HG03108 (cell line): Measurements from ENCODE around the gene TMEM69.
"Not testable (repeated sequence)": the region's sequence is repeated elsewhere in the genome, so short reads cannot be mapped to it uniquely, and the experiment has no call there.

Source experiments
- ATAC-seq: cut with Tn5 transposase; IDR thresholded peaks from one replicate; pipeline ENCODE4 v1.9.1; 2021; ENCODE audit warnings: moderate library complexity; ENCODE audit not compliant: unreplicated experiment

The TMEM69 gene

DNA sequence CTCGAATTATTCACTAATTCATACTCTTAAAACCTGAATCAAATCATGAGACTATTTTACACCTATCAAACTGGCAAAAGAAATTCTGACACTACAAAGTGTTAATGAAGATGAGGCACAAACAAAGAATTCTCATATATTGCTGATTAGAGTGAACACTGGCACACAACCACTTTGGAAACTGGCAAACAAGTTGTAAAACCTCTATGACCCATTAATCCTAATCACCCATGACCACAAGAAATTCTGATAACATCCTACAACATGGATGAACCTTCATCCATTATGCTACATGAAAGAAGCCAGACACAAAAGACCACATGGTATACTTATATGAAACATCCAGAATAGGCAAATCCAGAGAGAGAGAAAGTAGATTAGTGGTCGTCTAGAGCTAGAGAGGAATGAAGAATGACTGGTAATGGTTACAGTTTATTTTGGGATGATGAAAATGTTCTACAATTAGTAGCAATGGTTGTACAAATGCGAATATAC lies 10.2 kb upstream of the TMEM69 start:
- no peak for ATAC-seq

DNA sequence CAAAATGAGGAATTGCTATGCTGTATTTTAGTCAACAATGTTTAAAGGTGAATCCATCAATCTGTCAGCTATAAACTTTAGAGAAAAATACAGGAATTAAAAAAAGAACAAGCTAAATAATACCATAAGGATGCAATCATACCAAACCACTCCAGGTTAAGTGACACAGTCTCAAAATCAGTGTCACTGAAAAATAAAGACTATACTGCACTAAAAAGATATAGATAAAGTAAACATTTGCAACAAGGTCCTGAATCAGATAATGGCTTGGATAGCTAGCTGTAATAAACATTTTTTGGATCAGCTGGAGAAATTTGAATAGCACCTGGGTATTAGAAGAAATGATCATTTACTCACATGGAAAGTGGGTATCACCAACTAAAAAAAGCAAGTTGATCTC lies 9.5 kb upstream of the TMEM69 start:
- no peak for ATAC-seq

DNA sequence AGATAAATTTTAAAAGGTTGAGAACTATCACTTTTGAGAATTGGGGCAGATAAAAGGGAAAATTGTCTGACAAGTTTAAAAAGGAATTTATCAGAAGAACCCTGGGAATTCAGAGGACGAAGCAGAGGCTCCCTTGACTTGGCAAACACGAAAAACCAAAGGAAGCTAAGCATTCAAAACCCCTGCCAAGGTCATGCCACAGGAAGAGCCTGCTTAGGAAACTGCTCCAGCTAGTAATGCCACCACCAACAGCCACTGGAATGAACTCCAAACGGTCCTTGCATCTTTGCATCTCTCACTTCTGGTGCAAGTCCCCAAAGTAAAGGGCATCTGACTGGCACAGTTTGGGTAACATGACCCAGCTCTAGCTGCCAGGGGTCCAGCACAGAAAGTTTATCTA lies 8.9 kb upstream of the TMEM69 start:
- no peak for ATAC-seq

DNA sequence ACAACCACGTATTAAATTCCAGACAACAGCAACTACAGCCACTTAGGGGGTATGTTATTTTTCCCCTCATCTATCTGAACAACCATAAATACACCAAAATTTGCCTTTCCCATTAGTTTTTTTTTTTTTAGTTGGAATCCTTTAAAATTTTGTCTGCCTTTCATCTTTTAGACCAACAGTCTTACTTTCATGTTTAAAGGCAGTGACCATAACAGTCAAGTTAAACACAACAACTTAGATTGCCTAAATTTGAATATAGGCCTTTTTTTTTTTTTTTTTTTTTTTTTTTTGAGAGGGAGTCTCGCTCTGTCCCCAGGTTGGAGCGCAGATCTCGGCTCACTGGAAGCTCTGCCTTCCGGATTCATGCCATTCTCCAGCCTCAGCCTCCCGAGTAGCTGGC lies 5.0 kb upstream of the TMEM69 start:
- ATAC-seq: no peak

DNA sequence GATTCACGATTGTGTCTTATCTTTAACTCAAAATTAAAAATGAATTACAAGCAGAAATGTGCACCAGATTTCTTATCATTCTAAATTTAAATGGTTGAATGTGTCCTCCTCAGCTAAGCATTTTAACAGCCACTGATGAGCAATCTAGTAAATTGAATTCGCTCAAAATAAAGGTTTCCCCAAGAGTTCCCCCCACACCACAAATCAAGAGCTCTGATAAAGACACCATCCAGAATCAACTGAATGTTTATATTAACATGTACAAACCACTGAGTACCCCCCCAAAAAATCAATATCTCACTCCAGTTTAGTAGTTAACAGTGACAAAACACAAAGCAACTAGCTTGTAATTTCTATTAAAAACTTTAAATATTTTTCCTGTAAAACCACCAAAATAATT lies 3.6 kb upstream of the TMEM69 start:
- ATAC-seq: no peak

DNA sequence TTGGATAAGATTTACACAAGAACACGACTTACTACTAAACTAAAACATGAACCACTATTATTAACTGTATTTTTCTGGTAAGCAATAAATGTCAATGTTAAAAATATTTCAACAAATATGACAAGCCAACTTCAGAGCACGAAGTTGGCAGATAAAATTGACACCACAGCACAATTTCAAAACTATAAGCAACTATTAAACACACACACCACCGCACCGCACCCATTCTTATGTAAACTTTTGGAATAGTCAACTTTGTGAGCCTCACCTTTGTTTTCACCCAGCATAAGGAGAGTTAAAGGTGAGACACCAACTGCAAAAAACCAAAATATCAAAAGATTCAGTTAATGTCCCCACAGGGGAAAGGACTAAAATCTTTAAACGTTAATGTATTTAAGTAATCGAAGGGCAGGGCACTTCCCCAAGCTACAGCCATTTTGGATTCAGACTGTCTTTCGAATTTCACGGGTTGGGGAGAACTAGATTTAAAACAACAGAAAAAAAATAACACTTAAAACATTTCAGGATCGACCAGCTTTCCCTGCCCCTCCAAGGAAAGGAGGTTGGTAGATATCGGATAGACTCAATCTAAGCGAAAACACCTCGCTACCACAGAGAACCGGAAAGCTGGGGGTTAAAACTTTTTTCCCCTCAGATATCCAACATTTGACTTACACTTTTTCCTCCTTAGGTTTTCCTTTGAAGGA lies 2.5 kb upstream of the TMEM69 start:
- ATAC-seq: no peak

DNA sequence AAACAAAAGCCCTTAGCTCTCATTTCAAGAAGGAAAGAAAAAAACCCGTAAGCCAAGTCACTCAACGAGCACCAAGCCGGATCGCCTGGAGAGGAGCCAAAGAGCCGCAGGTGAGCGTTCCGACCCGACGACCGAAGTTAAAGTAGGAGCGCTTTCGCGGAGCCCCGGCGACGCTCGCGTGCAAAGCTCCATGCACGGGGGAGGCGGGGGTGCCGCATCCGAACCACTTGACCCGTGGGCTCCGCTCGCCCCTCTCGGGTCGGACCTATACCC lies 2.0 kb upstream of the TMEM69 start:
- peak; percentile 3 for ATAC-seq

DNA sequence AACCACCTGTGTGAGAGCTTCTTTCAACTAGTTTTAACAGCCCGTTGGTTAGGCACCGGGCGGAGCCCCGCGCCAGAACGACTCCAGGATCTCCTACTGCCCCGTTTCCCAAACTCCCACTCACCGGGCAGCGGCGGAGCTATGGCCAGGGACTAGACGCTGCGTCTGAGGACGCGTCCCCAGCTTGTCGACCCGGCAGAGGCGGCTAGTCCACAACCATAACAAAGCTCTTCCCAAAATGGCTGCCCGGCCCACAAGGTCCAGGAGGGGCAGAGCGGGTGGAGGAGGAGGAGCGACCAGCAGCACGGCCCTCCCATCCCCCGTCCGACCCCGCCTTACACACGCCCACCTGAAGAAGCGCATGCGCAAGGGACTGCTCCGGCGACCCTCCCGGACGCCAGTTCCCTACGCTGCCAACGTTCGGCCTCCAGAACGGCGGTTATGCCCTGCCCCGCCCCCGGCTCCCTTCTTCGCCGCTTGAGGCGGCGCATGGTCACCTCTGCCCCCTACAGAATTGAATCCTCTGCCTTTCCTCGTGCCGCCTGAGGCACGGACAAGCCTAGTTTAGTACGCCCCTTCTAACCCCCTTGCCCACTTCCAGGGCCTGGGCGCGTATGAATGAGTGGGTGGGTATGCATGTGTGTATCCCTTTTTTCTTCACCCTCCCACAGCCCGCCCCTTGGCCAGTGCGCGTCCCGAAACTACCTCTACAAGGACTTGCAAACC lies 1.5 kb upstream of the TMEM69 start, which contains the start of gene GPBP1L1:
GPBP1L1 (minus strand) TSS at position 246 of the 726 bp plus-strand sequence. CDS start 27,446 bp downstream, outside the sequence.
- peak; percentile 45 for ATAC-seq

DNA sequence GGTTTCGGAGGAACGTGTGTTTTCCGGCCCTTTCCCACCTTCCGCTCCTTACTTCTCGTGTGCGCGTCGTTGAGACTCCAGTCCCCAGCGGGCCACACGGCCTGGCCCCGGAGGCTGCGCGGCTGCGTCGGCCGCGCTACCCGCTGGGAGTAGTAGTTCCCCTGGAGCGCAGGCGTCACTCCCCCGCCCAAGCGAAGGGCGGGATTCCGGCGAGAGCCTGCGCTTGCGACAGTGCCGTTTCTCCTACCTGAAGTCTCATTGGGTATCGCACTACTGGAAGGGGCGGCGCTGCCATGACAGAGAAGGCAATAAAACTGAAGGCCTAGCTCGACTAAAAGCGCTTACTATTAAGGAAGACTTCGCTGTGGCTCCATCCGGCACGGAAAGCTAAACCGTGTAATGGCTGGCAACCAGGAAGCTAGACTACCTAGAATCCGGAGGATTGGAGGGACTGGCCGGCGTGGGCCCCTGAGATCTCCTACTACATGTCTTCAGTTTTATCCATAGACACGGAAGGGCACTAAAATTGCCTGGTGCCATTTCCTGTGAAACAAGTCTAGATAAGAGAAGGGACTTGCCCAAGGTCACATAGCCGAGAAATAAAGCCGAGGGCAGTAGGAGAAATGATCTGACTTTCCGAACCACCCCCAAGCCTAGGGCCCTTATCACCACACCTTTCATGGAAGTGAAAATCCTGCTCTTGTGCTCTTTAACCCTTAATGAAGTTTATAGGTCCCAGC lies 797 bp upstream of the TMEM69 start:
- peak; percentile 81 for ATAC-seq

DNA sequence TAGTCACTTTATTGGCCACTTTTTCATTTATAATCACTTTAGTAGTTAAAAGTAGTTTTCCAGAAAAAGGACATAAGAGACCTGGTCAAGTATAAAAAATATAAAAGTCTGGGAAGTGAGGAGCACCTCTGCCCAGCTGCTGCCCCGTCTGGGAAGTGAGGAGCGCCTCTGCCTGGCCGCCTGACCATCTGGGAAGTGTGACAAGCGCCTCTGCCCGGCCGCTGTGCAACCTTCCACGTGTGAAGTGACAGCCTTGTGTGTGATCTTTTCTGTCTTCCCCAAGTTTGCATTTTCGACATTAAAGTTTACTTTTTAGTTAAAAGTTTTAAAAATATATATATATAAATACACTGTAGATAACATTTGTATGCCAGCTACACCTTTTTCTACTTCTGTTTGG lies 5.8 kb downstream of the TMEM69 start:
- ATAC-seq: not testable (repeated sequence)

DNA sequence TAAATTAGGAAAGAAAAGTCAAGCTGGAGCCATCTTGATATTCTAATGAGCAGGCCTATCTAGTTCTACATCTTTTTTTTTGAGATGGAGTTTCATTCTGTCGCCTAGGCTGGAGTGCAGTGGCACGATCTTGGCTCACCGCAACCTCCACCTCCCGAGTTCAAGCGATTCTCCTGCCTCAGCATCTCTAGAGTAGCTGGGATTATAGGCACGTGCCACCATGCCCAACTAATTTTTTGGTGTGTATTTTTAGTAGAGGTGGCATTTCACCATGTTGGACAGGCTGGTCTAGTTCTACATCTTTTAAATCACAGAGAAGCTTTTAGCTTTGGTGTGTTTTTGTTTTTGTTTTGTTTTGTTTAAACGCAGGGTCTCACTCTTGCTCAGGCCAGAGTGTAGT lies 6.8 kb downstream of the TMEM69 start:
- no peak for ATAC-seq

DNA sequence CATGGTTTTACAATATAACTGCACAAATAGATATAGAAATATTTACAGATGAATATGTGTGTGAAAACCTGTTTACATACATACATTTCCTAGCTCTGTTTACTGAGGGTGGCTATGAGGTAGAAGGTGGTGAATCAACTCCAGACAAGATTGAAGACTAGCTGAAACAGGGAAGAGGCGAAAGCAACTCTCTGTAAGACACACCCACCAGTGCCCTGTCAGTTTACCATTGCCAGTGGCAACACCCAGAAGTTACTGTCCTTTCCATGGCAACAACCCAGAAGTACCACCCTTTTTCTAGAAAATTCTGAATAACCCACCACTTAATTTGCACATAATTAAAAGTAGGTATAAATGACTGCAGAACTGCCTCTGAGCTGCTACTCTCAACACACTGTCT lies 16.7 kb downstream of the TMEM69 start:
- ATAC-seq: no peak

DNA sequence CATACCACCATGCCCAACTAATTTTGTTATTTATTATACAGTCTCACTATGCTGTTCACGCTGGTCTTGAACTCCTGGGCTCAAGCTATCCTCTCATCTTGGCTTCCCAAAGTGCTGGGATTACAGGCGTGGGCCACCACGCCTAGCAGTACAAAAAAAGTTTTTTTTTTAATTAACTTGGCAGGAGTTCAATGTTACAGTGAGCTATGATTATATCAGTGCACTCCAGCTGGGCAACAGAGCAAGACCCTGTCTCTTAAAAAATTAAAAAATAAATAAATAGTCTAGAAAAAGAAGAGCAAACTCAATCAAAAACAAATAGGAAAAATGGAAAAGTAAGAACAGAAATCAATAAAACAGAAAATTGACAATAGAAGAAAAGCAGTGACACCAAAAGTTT lies 25.7 kb downstream of the TMEM69 start:
- no peak for ATAC-seq

DNA sequence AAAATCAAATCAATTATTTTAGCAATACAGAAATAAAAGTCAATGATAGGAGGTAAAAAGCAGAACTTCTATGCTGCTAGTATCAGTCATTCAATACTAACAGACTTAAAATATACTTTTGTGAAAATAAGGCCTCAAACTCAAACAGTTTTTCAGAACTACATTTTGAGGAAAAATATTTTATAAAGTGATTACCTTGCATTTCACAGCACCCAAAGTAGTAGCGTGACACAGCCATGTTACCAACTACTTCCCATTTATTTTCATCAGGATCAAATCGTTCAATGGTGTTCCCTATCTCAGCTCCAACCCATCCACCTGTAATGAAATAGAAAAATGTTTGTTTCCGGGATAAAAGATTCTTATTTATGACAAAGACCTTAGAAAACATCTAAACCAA lies 28.7 kb downstream of the TMEM69 start:
- no peak for ATAC-seq

DNA sequence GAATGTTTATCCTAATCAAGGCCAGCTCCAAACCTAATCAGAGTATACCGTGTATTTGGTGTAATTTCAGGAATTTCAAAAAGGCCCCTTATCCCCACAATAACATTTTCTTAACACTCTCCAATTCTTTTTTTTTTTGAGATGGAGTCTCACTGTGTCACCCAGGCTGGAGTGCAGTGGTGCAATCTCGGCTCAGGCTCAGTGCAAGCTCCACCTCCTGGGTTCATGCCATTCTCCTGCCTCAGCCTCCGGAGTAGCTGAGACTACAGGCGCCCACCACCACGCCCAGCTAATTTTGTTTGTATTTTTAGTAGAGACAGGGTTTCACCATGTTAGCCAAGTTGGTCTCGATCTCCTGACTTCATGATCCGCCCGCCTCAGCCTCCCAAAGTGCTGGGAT lies 29.4 kb downstream of the TMEM69 start:
- not testable (repeated sequence) for ATAC-seq

DNA sequence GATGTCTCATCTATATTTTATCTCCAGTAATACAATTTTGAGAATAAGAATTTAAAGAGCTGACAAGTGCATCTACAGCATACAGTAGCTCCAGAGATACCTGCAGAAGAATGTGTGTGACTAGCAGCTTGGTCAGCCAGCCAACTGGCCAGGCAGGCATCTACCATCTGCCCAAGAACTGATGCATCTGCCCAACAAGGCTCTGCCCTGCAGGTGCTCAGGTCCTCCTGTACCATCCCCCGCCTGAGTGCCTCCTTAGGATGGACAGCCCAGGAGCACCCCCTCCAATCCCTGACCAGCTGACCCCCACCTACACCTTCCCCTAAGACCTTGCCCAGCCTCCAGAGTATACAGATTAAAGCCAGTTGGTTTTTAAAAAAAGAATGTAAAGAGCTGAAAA lies 30.3 kb downstream of the TMEM69 start:
- ATAC-seq: no peak

DNA sequence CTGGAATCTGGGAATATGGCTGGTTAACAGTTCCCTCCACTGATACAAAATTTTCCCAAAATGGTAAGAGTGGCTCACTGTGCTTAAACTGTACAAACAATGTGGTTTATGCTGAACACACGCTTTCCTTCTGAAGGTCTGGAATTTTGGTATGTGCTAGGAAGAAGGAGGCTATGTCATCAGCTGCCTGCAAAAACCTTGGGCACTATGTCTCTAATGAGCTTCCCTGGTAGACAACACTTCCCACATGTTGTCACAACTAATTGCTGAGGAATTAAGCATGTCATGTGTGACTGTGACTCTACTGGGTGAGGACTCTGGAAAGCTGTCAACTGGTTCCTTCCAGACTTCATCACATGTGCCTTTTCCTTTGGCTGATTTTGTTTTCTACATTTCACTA lies 33.2 kb downstream of the TMEM69 start:
- no peak for ATAC-seq

DNA sequence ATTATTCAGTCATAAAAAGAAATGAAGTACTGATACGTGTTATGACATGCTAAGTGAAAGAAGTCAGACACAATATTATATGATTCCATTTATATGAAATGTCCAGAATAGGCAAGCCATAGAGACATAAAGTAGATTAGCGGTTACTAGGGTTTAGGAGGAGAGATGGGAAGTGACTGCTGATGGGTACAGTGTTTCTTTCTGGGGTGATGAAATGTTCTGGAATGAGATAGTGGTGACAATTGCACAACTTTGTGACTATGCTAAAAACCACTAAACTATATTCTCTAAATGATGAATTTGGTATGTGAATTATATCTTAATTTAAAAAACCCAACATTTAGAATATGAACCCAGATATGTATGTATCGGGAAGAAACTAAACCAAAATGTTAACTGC lies 34.8 kb downstream of the TMEM69 start:
- no peak for ATAC-seq

DNA sequence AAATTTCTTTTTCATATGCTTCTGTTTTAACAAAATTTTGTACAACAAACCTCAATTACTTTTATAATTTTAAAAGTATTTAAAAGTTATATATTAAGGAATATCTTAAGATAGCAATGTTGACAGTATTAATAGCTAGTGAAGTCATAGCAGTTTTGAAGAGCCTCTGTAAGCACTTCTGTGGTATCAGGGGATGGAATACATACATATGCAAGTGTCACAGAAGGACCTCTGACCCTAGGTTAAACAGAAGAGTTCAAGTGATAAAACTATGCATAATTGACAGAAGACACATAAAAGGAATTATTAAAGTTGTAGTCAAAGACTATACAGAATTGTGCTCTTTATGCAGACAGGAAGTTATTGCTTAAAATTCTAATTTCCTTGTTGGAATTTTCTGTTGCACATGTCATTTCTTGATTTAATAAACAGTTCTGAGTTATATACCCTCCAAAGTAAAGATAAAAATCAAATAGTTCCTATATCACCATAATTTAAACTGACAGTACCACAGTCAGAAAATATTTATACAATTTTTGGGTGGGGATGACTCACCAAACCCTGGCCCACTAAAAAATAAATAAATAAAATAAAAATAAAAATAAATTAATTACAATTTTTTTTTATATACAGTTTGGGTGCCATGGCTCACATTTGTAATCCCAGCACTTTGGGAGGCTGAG lies 35.4 kb downstream of the TMEM69 start:
- no peak for ATAC-seq

DNA sequence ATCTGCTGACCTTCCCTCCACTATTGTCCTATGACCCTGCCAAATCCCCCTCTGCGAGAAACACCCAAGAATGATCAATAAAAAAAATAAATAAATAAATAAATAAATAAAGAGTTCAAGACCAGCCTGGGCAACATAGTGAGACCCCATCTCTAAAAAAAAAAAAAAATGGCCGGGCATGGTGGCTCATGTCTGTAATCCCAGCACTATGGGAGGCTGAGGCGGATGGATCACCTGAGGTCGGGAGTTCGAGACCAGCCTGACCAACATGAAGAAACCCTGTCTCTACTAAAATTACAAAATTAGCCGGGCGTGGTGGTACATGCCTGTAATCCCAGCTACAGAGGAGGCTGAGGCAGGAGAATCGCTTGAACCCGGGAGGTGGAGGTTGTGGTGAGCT lies 38.0 kb downstream of the TMEM69 start:
- not testable (repeated sequence) for ATAC-seq

DNA sequence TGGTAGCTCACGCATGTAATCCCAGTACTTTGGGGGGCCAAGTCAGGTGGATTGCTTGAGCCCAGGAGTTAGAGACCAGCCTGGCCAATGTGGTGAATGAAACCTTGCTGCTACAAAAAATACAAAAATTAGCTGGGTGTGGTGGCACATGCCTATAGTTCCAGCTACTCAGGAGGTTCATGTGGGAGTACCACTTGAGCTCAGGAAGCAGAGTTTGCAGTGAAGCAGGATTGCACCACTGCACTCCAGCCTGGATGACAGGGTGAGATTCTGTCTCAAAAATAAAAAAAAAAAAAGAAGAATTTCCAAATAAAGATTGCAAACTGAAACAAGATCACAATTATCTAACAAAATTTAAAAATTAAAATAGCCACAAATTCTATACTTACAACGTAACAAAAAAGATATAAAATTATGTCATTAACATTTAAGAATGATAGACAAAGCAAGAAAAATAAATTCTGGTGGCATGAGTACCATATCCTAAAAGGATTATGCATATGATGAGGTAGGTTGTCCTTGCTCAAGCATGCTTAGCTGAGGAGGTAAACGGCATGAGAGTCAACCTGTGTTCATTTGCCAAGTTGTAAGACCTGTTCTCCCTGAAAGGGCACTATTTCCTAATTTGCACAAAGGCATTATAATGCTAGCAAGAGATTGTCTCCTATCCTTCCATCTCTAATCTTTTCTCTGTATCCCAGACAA lies 42.2 kb downstream of the TMEM69 start:
- ATAC-seq: no peak
